Mucosa of descending colon (tissue), 3 donors: ENCODE results near the gene MKLN1. TPM values are rescaled to one million over a fixed set of nuclear protein-coding genes. Genes with fewer than 3 reads are reported as not detected.

Experiments used
- ATAC-seq: fragments of 200-7000 bp; cut with Tn5 transposase; one replicate; pipeline ENCODE4 v1.9.1; 2020; ENCODE audit warnings: mild to moderate bottlenecking, moderate library complexity
- DNase-seq, 3 donors: peaks; one replicate each; pipeline ENCODE4 v3.0.0-alpha.2; 2020
- H3K36me3 ChIP-seq: fragments of 200-600 bp; one replicate; pipeline ENCODE4 v1.8.0; 2021; ENCODE audit warnings: low read depth, mild to moderate bottlenecking
- H3K4me1 ChIP-seq: fragments of 200-600 bp; one replicate; pipeline ENCODE4 v1.8.0; 2021; ENCODE audit warnings: low read depth, mild to moderate bottlenecking
- H3K4me3 ChIP-seq: fragments of 200-600 bp; one replicate; pipeline ENCODE4 v1.8.0; 2021; ENCODE audit warnings: mild to moderate bottlenecking
- H3K9me3 ChIP-seq: fragments of 200-600 bp; one replicate; pipeline ENCODE4 v1.8.0; 2021; ENCODE audit warnings: mild to moderate bottlenecking
- CTCF ChIP-seq: fragments of 200-600 bp; IDR thresholded peaks from one replicate; pipeline ENCODE4 v1.8.0; 2022; ENCODE audit warnings: antibody characterized with exemption, mild to moderate bottlenecking
- intact Hi-C, 2 donors: fragments of 100-400 bp; cut with DNase I in 1 of 2; cut with micrococcal nuclease in 1 of 2; formaldehyde crosslinking; loops; one replicate each; pipeline versions ENCODE4 v1.11.0 to v1.11.1; 2022; cut with DNase I, micrococcal nuclease
- total RNA-seq, 3 donors: library from RNA; stranded (reverse); fragmentation: NEBNext Ultra II Directional in 2 of 3; extraction: Animal tissue kit (Norgen Biotek cat#: 25700) in 2 of 3; gene quantifications; one replicate each; pipeline versions ENCODE4 v1.2.1 to v1.2.4, GENCODE V29; 2021 to 2023
- donor health status: DM: no; HTN: no; CAD: no; lungs with moderate emphysema.
- donor health status: DM: no; HTN: no; CAD: no.
- donor health status: DM: no; HTN: yes; CAD: no.

MKLN1 gene
- total RNA-seq, 3 donors from 2014 or later = 41.5 to 66.1 (median 47.1) TPM

GRCh38 chr7:131493581-131493980 lies 165.9 kb downstream of the MKLN1 start:
- H3K36me3 ChIP-seq = no peaks in the 10 kb centered on the region
- no peak overlapping the region for H3K4me3 ChIP-seq
- no peaks in the 10 kb centered on the region for H3K4me1 ChIP-seq
- H3K9me3 ChIP-seq = no peaks in the 10 kb centered on the region
- intact Hi-C loops = no loop called here
- no peak for DNase-seq
- TF ChIP-seq CTCF = no peak
- no peak for ATAC-seq

- intact Hi-C loops = no loop called here
- no peak for DNase-seq
- no peaks in the 10 kb centered on the region for H3K4me1 ChIP-seq
- no peak for TF ChIP-seq CTCF
- no peaks in the 10 kb centered on the region for H3K9me3 ChIP-seq
- H3K4me3 ChIP-seq = no peak overlapping the region
- H3K36me3 ChIP-seq = no peaks in the 10 kb centered on the region
- ATAC-seq = no peak
Measured at GRCh38 chr7:131494182-131494581, 166.5 kb downstream of the MKLN1 start.

GRCh38 chr7:131495669-131496498 lies 168.2 kb downstream of the MKLN1 start:
- TF ChIP-seq CTCF = no peak
- DNase-seq (no peak), ATAC-seq (no peak)
- intact Hi-C loops = no loop called here
- Histone ChIP-seq H3K4me1 (no peaks in the 10 kb centered on the region), H3K36me3 (no peaks in the 10 kb centered on the region), H3K4me3 (no peak overlapping the region), H3K9me3 (no peaks in the 10 kb centered on the region)

- Histone ChIP-seq H3K9me3 (no peaks in the 10 kb centered on the region), H3K4me3 (no peak overlapping the region), H3K4me1 (no peaks in the 10 kb centered on the region), H3K36me3 (no peaks in the 10 kb centered on the region)
- no peak for TF ChIP-seq CTCF
- DNase-seq (no peak), ATAC-seq (no peak)
- intact Hi-C loops = no loop called here
Measured at GRCh38 chr7:131497454-131497853, 169.8 kb downstream of the MKLN1 start.

- Histone ChIP-seq H3K36me3 (no peaks in the 10 kb centered on the region), H3K4me3 (no peak overlapping the region), H3K4me1 (no peaks in the 10 kb centered on the region), H3K9me3 (no peaks in the 10 kb centered on the region)
- intact Hi-C loops = no loop called here
- TF ChIP-seq CTCF = no peak
- DNase-seq = no peak
- no peak for ATAC-seq
Measured at GRCh38 chr7:131498237-131498885, 170.7 kb downstream of the MKLN1 start.
